Activated T-cell treated with anti-CD3 and anti-CD28 coated beads for 4 hours (primary cell): ENCODE data around the gene GCNT2.
"Not testable (repeated sequence)": the region's sequence is repeated elsewhere in the genome, so short reads cannot be mapped to it uniquely, and the experiment has no call there.

Experiments
- DNase-seq: peaks from one replicate; pipeline ENCODE4 v3.0.0-alpha.2; 2020

The GCNT2 gene

GRCh38 chr6:10582774-10583508 is 61.8 kb downstream of the GCNT2 start:
- no peak for DNase-seq

GRCh38 chr6:10583509-10583901 is 62.4 kb downstream of the GCNT2 start:
- DNase-seq, result no peak

GRCh38 chr6:10584607-10585006 is 63.5 kb downstream of the GCNT2 start:
- no peak for DNase-seq

- no peak for DNase-seq
Observed at GRCh38 chr6:10585209-10585845, 64.2 kb downstream of the GCNT2 start.

- DNase-seq, result no peak
Observed at GRCh38 chr6:10586302-10586701, 65.2 kb downstream of the GCNT2 start.

GRCh38 chr6:10587656-10588406 is 66.7 kb downstream of the GCNT2 start:
- no peak for DNase-seq

DNA sequence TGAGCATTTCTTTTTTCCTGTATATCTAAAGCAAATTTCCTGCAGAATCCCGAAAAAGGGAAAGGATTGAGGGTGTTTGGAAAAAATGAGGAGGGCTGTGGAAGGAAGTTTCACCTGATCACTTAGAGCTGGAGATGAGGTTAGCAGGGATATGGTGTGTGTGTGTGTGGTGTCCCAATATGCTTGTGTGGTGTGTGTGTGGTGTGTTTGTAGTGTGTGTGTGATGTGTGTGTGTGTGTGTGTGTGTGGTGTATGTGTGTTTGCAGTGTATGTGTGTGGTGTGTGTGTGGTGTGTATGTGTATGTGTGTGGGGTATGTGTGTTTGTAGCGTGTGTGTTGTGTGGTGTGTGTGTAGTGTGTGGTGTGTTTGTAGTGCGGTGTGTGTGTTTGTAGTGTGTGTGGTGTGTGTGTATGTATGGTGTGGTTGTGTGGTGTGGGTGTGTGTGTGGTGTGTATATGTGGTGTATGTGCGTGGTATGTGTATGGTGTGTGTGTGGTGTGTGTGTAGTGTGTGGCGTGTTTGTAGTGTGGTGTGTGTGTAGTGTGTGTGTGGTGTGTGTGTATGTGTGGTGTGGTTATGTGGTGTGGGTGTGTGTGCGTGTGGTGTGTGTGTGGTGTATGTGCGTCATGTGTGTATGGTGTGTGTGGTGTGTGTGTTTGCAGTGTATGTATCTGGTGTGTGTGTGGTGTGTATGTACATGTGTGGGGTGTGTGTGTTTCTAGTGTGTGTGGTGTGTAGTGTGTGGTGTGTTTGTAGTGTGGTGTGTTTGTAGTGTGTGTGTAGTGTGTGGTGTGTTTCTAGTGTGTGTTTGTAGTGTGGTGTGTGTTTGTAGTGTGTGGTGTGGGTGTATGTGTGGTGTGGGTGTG is 67.6 kb downstream of the GCNT2 start:
- no peak for DNase-seq

GRCh38 chr6:10589429-10589727 is 68.2 kb downstream of the GCNT2 start:
- no peak for DNase-seq

DNA sequence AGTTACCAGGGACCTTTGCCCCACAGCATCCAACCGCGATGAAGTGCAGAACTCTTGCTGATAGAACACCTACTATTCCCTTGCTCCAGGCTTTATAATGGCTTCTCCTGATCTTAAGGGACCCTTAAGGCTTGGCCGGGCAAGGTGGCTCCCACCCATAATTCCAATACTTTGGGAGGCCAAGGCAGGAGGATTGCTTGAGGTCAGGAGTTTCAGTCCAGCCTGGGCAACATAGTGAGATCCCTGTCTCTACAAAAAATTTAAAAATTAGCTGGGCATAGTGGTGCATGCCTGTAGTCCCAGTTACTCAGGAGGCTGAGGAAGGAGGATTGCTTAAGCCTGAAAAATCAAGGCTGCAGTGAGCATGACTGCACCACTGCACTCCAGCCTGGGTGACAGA is 68.8 kb downstream of the GCNT2 start:
- DNase-seq, result no peak

GRCh38 chr6:10591422-10592160 is 70.4 kb downstream of the GCNT2 start:
- no peak for DNase-seq

GRCh38 chr6:10595731-10596664 is 74.8 kb downstream of the GCNT2 start:
- DNase-seq, result no peak

- no peak for DNase-seq
Observed at GRCh38 chr6:10597499-10598001, 76.4 kb downstream of the GCNT2 start.

DNA sequence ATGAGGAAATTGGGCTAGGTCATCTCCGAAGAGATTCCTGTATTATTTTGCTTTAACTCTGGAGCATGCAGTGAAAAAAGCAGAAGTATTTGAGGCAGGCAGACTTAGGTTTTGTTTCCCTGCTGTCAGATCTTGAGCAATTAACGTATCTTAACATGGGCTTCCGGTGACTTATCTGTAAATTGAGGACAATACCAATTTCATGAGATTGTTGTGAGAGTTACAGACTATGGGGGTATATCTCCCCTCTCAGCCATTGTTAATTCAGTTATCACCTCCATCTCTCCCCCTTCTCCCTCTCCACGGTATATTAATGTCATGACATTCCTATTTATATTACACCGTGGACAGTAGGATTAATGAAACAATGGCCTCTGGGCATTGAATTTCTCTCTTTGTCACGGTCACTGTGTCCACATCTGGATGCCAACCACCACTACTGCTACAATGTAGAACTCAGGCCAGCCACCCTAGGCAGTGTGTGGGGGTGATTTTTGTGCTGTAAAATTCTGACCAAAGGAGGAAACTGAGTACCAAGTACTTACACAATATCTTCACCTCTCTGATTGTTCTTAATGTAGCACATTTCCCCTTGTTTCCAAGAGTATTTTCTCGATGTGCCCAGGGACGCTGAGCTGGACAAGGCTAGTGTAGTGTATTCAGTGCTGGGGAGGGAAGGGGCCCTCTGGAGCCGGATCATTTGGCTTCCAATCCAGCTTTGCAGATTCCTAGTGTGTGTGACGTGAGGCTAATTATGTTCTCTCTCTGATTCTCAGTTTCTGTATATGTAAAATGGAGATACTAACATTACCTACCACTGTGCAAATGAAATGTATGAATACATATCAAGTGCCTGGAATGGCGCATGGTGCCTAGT is 77.2 kb downstream of the GCNT2 start:
- DNase-seq, result no peak

DNA sequence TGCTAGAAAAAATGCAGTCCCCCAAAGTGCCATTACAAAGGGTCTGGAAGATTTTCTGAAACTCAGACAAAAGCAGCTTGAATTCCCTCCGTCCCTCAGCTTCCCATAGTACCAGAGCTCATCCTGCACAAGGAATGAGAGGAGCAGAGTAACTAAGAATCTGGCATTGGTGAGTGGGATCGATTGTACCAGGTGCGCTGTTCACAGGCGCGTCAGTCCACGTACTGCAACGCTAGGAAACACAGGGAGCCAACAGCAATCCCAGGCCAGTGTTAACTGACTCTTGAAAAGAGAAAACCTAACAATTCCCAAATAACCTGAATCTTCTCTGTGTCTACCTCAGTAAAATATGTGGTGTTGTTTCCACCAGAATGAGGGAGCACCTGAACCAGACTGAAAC is 77.9 kb downstream of the GCNT2 start:
- no peak for DNase-seq

GRCh38 chr6:10600681-10601080 is 79.5 kb downstream of the GCNT2 start:
- not testable (repeated sequence) for DNase-seq

DNA sequence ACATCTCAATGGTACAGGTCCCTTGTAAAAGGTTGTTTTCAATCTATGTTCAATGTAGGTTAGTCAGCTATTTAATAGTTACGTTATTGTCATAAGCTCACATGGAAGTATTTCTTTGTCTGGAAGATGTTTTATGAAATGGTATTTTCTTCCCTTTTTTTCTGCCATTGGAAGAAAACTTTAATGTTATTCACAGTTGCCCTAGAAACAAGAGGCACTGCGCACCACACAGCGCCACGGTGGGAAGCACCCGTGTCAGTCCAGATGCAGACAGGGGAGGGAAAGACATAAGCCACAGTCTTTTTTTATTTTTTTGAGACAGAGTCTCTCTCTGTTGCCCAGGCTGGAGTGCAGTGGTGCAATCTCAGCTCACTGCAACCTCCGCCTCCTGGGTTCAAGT is 82.1 kb downstream of the GCNT2 start:
- no peak for DNase-seq

- DNase-seq, result no peak
Observed at GRCh38 chr6:10609038-10609437, 87.9 kb downstream of the GCNT2 start.

DNA sequence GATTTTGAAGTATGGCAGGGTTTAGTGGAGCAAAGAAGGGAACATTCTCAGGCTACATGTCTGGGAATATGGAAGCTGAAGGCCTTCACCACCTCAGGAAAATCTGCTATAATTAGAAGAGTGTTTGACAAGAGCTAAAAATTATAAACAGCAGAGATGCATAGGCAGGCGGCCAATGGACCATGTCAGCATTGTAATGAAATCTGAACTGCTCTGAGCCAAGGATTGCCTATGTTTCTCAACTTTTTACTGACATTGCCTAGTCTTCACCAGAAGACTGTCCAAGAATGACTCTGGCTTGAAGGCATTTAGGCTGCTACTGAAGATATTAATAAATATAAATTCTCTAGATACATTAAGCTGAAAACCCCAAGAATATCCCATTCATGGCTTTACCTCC is 89.1 kb downstream of the GCNT2 start:
- DNase-seq, result no peak

GRCh38 chr6:10612161-10612560 is 91.0 kb downstream of the GCNT2 start:
- no peak for DNase-seq

GRCh38 chr6:10613077-10613476 is 91.9 kb downstream of the GCNT2 start:
- DNase-seq, result no peak
